ENCODE data around the gene CPT1C.

GRCh38 chr19:49676136-49676783 lies 14.7 kb upstream of the CPT1C start:
- no peak for TF ChIP-seq CTCF (IDR thresholded peaks at IDR 0.05)
- peak in 1 of 2 donors; percentile 54 for TF ChIP-seq POLR2A (IDR thresholded peaks at IDR 0.05)
